ENCODE measurements around the gene SPATA46. TPM values are rescaled to one million over a fixed set of nuclear protein-coding genes. Genes with fewer than 3 reads are reported as not detected.
"Not testable (repeated sequence)": the region's sequence is repeated elsewhere in the genome, so short reads cannot be mapped to it uniquely, and the experiment has no call there.

SPATA46 gene
- polyA plus RNA-seq, 1 experiment: not detected

GRCh38 chr1:162357681-162358266 lies 18.9 kb downstream of the SPATA46 start:
- TF ChIP-seq CTCF (IDR thresholded peaks at IDR 0.05; ENCODE audit: insufficient read depth, low read depth, low read length): peak; percentile 54
- no peak for DNase-seq (ENCODE audit: low read depth)
- Histone ChIP-seq H3K27me3 (ENCODE audit: control insufficient read depth, insufficient read depth, low read length) (no peaks in the 10 kb centered on the region; the same call in 1 of the 2 replicates), H3K4me3 (ENCODE audit: low read depth, low read length) (no peak overlapping the region), H3K36me3 (ENCODE audit: control insufficient read depth, insufficient read depth, low read length) (no peaks in the 10 kb centered on the region)
- POLR2A ChIA-PET: no interaction called here
- CTCF ChIA-PET: interaction anchor here (0.6 to 3.3 kb wide), 19 partner anchors 8 to 443 kb away, joined by 3 to 35 read pairs (median 4); no protein-coding TSS in a partner anchor

DNA sequence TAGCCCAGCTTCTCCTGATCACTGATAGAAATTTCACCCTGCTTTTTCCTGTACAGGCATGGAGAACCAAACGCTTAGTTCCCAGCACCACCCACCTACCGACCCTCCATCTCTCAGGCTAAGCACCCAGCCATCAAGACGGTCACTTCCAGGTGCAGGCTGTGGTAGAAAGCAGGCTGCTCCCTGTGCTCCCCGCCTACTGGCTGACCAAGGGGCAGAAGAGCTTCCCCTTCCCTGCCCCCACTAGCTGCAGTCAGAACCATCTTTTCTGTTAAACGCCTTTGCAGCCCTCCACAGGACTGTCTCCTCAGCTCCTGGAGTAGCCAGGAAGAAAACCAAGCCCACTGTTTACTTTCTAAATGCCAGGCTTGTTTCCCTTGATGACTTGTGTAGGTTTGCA lies 23.0 kb downstream of the SPATA46 start:
- CTCF ChIA-PET: interaction anchor here (0.7 kb wide), 1 partner anchor 35 kb away, joined by 3 read pairs; no protein-coding TSS in a partner anchor
- POLR2A ChIA-PET: no interaction called here
- Histone ChIP-seq H3K27me3 (ENCODE audit: control insufficient read depth, insufficient read depth, low read length) (no peaks in the 10 kb centered on the region), H3K36me3 (ENCODE audit: control insufficient read depth, insufficient read depth, low read length) (no peaks in the 10 kb centered on the region), H3K4me3 (ENCODE audit: low read depth, low read length) (no peak overlapping the region)
- TF ChIP-seq CTCF (IDR thresholded peaks at IDR 0.05; ENCODE audit: insufficient read depth, low read depth, low read length): no peak
- DNase-seq (ENCODE audit: low read depth): no peak

DNA sequence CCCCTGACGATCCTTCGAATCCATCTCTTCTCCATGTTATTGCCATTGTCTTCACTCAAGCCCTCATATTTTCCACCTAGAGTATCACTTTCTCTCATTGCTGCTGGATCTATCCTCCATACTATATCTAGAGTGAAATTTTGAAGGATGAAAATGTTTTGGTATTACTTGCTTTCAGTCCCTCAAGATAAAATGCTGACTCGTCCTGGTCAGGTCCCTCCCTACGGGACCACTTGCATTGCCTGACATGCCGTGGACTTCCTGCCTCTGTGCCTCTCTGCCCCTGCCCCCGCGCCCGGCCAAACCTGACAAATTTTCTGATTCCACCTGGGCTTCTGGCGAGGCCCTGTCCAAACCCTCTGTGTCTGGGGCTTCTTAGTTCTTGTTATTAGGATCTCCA lies 23.6 kb downstream of the SPATA46 start:
- ChIA-PET POLR2A (no interaction called here), CTCF (no interaction called here)
- H3K4me3 ChIP-seq (ENCODE audit: low read depth, low read length): no peak overlapping the region
- no peak for DNase-seq (ENCODE audit: low read depth)
- no peaks in the 10 kb centered on the region for H3K27me3 ChIP-seq (ENCODE audit: control insufficient read depth, insufficient read depth, low read length)
- H3K36me3 ChIP-seq (ENCODE audit: control insufficient read depth, insufficient read depth, low read length): no peaks in the 10 kb centered on the region
- no peak for TF ChIP-seq CTCF (IDR thresholded peaks at IDR 0.05; ENCODE audit: insufficient read depth, low read depth, low read length)

GRCh38 chr1:162351874-162352273 lies 24.8 kb downstream of the SPATA46 start:
- POLR2A ChIA-PET; DNase-seq (ENCODE audit: low read depth); CTCF ChIA-PET: not testable (repeated sequence)

GRCh38 chr1:162351246-162351842 lies 25.3 kb downstream of the SPATA46 start:
- Histone ChIP-seq H3K27me3 (ENCODE audit: control insufficient read depth, insufficient read depth, low read length) (no peaks in the 10 kb centered on the region), H3K36me3 (ENCODE audit: control insufficient read depth, insufficient read depth, low read length) (no peaks in the 10 kb centered on the region), H3K4me3 (ENCODE audit: low read depth, low read length) (no peak overlapping the region)
- CTCF ChIA-PET: interaction anchor here (1.1 kb wide), 1 partner anchor 41 kb away, joined by 3 read pairs; no protein-coding TSS in a partner anchor
- POLR2A ChIA-PET: no interaction called here
- no peak for TF ChIP-seq CTCF (IDR thresholded peaks at IDR 0.05; ENCODE audit: insufficient read depth, low read depth, low read length)
- no peak for DNase-seq (ENCODE audit: low read depth)

More at GRCh38 chr1:162351874-162352273, 24.8 kb downstream of the SPATA46 start:
- H3K36me3 ChIP-seq (ENCODE audit: control insufficient read depth, insufficient read depth, low read length); H3K27me3 ChIP-seq (ENCODE audit: control insufficient read depth, insufficient read depth, low read length); H3K4me3 ChIP-seq (ENCODE audit: low read depth, low read length): not testable (repeated sequence)
